Stimulated activated CD8-positive, alpha-beta memory T cell treated with anti-CD3 and anti-CD28 coated beads, Interleukin-7, amount 100 ng/mL, for 48 hours (primary cell): Measurements from ENCODE around the gene GPR176.
A peak's percentile ranks its signal among the peaks of the same experiment; 100 is the strongest.

ENCODE experiments used
- DNase-seq, 2 donors: peaks; one replicate each; pipeline ENCODE4 v3.0.0-alpha.2; 2020; ENCODE audit warnings: low read depth in 1 of 2; ENCODE audit errors: extremely low read depth in 1 of 2

The GPR176 gene

GRCh38 chr15:39892418-39892817 lies 27.6 kb downstream of the GPR176 start:
- DNase-seq, result no peak

- no peak for DNase-seq
Observed at GRCh38 chr15:39890621-39891020, 29.4 kb downstream of the GPR176 start.

GRCh38 chr15:39889601-39890000 lies 30.5 kb downstream of the GPR176 start:
- DNase-seq, result no peak

GRCh38 chr15:39888809-39889208 lies 31.3 kb downstream of the GPR176 start:
- DNase-seq, result no peak

GRCh38 chr15:39888243-39888642 lies 31.8 kb downstream of the GPR176 start:
- DNase-seq, result no peak

GRCh38 chr15:39887832-39888231 lies 32.2 kb downstream of the GPR176 start:
- no peak for DNase-seq

GRCh38 chr15:39887211-39887610 lies 32.9 kb downstream of the GPR176 start:
- DNase-seq, result no peak

GRCh38 chr15:39886418-39886817 lies 33.6 kb downstream of the GPR176 start:
- DNase-seq, result no peak

- no peak for DNase-seq
Observed at GRCh38 chr15:39885099-39885777, 34.8 kb downstream of the GPR176 start.

GRCh38 chr15:39884351-39884750 lies 35.7 kb downstream of the GPR176 start:
- no peak for DNase-seq

GRCh38 chr15:39882602-39883001 lies 37.5 kb downstream of the GPR176 start:
- DNase-seq, result no peak

- no peak for DNase-seq
Observed at GRCh38 chr15:39881790-39882189, 38.3 kb downstream of the GPR176 start.

GRCh38 chr15:39880718-39881387 lies 39.2 kb downstream of the GPR176 start:
- DNase-seq, result no peak

GRCh38 chr15:39878406-39878785 lies 41.7 kb downstream of the GPR176 start:
- no peak for DNase-seq

GRCh38 chr15:39874890-39875549 lies 45.0 kb downstream of the GPR176 start:
- no peak for DNase-seq

GRCh38 chr15:39873978-39874377 lies 46.1 kb downstream of the GPR176 start:
- DNase-seq, result peak in 1 of 2 donors; percentile 0

GRCh38 chr15:39870537-39870936 lies 49.5 kb downstream of the GPR176 start:
- DNase-seq, result no peak

- DNase-seq, result no peak
Observed at GRCh38 chr15:39869858-39870515, 50.1 kb downstream of the GPR176 start.

- DNase-seq, result no peak
Observed at GRCh38 chr15:39869254-39869653, 50.8 kb downstream of the GPR176 start.

- no peak for DNase-seq
Observed at GRCh38 chr15:39868396-39868795, 51.7 kb downstream of the GPR176 start.

GRCh38 chr15:39864116-39864515 lies 56.0 kb downstream of the GPR176 start:
- DNase-seq, result no peak

- no peak for DNase-seq
Observed at GRCh38 chr15:39860871-39861270, 59.2 kb downstream of the GPR176 start.
